ENCODE measurements around the gene RMND5A.
"Not testable (repeated sequence)": the region's sequence is repeated elsewhere in the genome, so short reads cannot be mapped to it uniquely, and the experiment has no call there.

RMND5A gene

GRCh38 chr2:86714579-86715173 lies 5.4 kb upstream of the RMND5A start:
- not testable (repeated sequence) for DNase-seq

- DNase-seq = not testable (repeated sequence)
Observed at GRCh38 chr2:86719263-86719636, 841 bp upstream of the RMND5A start.

GRCh38 chr2:86720540-86721320 lies 639 bp downstream of the RMND5A start:
- DNase-seq = peak; percentile 51

GRCh38 chr2:86725706-86726105 lies 5.6 kb downstream of the RMND5A start:
- DNase-seq = not testable (repeated sequence)

GRCh38 chr2:86732040-86732525 lies 12.0 kb downstream of the RMND5A start:
- DNase-seq = not testable (repeated sequence)

- DNase-seq = not testable (repeated sequence)
Observed at GRCh38 chr2:86732837-86733236, 12.7 kb downstream of the RMND5A start.

- not testable (repeated sequence) for DNase-seq
Observed at GRCh38 chr2:86733528-86733927, 13.4 kb downstream of the RMND5A start.

GRCh38 chr2:86734896-86735295 lies 14.8 kb downstream of the RMND5A start:
- not testable (repeated sequence) for DNase-seq

- not testable (repeated sequence) for DNase-seq
Observed at GRCh38 chr2:86739485-86739884, 19.4 kb downstream of the RMND5A start.

GRCh38 chr2:86739889-86740288 lies 19.8 kb downstream of the RMND5A start:
- DNase-seq = not testable (repeated sequence)

- DNase-seq = not testable (repeated sequence)
Observed at GRCh38 chr2:86741889-86742498, 21.9 kb downstream of the RMND5A start.

- no peak for DNase-seq
Observed at GRCh38 chr2:86744152-86744551, 24.1 kb downstream of the RMND5A start.

GRCh38 chr2:86746939-86747338 lies 26.8 kb downstream of the RMND5A start:
- DNase-seq = no peak

- DNase-seq = no peak
Observed at GRCh38 chr2:86747711-86748639, 27.9 kb downstream of the RMND5A start.

GRCh38 chr2:86750240-86750839 lies 30.2 kb downstream of the RMND5A start:
- DNase-seq = no peak

- DNase-seq = no peak
Observed at GRCh38 chr2:86751778-86752177, 31.7 kb downstream of the RMND5A start.

- no peak for DNase-seq
Observed at GRCh38 chr2:86752934-86753333, 32.8 kb downstream of the RMND5A start.

- DNase-seq = no peak
Observed at GRCh38 chr2:86753606-86754005, 33.5 kb downstream of the RMND5A start.

GRCh38 chr2:86758405-86758804 lies 38.3 kb downstream of the RMND5A start:
- no peak for DNase-seq

GRCh38 chr2:86760371-86760770 lies 40.3 kb downstream of the RMND5A start:
- no peak for DNase-seq

- no peak for DNase-seq
Observed at GRCh38 chr2:86764661-86765309, 44.7 kb downstream of the RMND5A start.

GRCh38 chr2:86765310-86765695 lies 45.2 kb downstream of the RMND5A start:
- no peak for DNase-seq

All from right hindlimb (tissue), 1 donor.